ENCODE measurements around the gene SLC16A5. TPM values are rescaled to one million over a fixed set of nuclear protein-coding genes. Genes with fewer than 3 reads are reported as not detected.

Gene SLC16A5
- total RNA-seq, 1 experiment from 2014 or later, result 1.2 TPM

DNA sequence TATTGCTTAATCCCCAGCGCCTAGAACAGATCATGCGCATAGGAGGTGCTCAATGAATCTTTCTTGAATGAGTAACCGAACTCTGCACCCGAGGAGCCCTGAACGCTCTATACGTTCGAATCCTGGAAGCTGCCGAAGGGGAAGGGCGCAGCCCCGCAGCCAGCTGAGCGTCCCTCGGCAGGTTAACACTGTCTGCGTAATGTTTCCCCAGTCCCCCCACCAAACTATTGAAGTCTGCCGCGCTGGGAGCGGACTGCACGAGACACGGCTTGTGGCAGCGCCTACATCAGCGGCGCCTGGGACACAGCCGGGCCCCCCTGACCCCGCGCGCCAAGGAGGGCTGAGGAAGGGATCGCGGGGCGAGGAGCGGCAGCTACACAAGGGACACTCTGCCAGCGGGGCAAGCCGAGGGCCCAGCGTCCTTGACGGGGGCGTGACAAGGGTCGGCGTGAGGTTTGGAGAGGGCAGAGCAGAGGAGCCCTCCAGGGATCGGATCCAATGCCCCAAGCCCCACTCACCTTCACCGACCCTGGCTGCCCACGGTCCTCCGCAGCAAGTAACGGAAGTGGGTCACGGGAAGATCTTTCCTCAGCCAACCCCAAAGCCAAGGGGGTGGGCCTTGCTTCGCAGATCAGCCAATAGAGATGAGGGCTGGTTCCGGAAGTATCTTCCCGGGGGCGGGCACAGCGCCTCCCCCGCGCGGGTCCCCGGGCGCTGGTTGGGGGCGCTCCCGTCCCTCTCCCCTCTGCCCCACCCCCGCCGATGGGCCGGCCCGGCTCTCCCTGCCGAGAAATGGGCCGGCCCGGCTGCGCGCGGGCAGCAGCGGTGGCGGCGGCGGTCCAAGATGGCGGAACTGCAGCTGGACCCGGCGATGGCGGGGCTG, 41.1 kb upstream of the SLC16A5 start, which contains the start of the genes ATP5PD and KCTD2:
ATP5PD (minus strand) TSS at position 563 of the 883 bp plus-strand sequence. CDS start 4,319 bp downstream, outside the sequence.
KCTD2 (plus strand) TSS at position 819 of the 883 bp plus-strand sequence; CDS start at position 845, 26 bp downstream.
- Histone ChIP-seq H3K27me3 (ENCODE audit: low read length) (no peaks in the 10 kb centered on the region), H3K9me2 (replicated peaks; ENCODE audit: low read length) (no peaks in the 10 kb centered on the region), H4K20me1 (ENCODE audit: low read length) (no peaks in the 10 kb centered on the region), H3K4me1 (ENCODE audit: insufficient read depth, low read length) (peaks cover 13% of the 10 kb centered on the region), H3K4me2 (ENCODE audit: low read length) (peak within 1 kb of the TSS; percentile 95), H3K36me3 (ENCODE audit: low read depth, low read length) (peaks cover 18% of the 10 kb centered on the region), H3K27ac (ENCODE audit: low read length) (peak within 1 kb of the TSS; percentile 79), H2AFZ (ENCODE audit: low read length) (peak within 1 kb of the TSS; percentile 87), H3K79me2 (ENCODE audit: low read length) (peaks cover 50% of the 10 kb centered on the region), H3K4me3 (ENCODE audit: low read length) (peak within 1 kb of the TSS; percentile 99), H3K9ac (ENCODE audit: low read length) (peak within 1 kb of the TSS; percentile 96), H3K9me3 (ENCODE audit: low read length) (no peaks in the 10 kb centered on the region), H3F3A (ENCODE audit: low read length, unreplicated experiment) (no peaks in the 10 kb centered on the region)
- CTCF ChIA-PET, result interaction anchor here (0.5 to 1.6 kb wide), 2 partner anchors 12 to 50 kb away, joined by 6 to 8 read pairs; no protein-coding TSS in a partner anchor
- TF ChIP-seq, protein P1, sequence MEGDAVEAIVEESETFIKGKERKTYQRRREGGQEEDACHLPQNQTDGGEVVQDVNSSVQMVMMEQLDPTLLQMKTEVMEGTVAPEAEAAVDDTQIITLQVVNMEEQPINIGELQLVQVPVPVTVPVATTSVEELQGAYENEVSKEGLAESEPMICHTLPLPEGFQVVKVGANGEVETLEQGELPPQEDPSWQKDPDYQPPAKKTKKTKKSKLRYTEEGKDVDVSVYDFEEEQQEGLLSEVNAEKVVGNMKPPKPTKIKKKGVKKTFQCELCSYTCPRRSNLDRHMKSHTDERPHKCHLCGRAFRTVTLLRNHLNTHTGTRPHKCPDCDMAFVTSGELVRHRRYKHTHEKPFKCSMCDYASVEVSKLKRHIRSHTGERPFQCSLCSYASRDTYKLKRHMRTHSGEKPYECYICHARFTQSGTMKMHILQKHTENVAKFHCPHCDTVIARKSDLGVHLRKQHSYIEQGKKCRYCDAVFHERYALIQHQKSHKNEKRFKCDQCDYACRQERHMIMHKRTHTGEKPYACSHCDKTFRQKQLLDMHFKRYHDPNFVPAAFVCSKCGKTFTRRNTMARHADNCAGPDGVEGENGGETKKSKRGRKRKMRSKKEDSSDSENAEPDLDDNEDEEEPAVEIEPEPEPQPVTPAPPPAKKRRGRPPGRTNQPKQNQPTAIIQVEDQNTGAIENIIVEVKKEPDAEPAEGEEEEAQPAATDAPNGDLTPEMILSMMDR (conservative IDR thresholded peaks at IDR 0.05; ENCODE audit: low read depth, low read length), result no peak
- POLR2A ChIA-PET (ENCODE audit: unreplicated experiment), result interaction anchor here (0.6 to 0.7 kb wide), 2 partner anchors 1305 to 1399 kb away, joined by 3 to 5 read pairs; no protein-coding TSS in a partner anchor
- DNase-seq, result peak; percentile 99
- intact Hi-C loops (cut with micrococcal nuclease), result loop anchor here (1.0 kb wide), 1 partner anchor 11 kb away; no protein-coding TSS in a partner anchor
- peak; percentile 92 for ATAC-seq
- BruUV-seq (replicated peaks), result TSS peak; percentile 71

DNA sequence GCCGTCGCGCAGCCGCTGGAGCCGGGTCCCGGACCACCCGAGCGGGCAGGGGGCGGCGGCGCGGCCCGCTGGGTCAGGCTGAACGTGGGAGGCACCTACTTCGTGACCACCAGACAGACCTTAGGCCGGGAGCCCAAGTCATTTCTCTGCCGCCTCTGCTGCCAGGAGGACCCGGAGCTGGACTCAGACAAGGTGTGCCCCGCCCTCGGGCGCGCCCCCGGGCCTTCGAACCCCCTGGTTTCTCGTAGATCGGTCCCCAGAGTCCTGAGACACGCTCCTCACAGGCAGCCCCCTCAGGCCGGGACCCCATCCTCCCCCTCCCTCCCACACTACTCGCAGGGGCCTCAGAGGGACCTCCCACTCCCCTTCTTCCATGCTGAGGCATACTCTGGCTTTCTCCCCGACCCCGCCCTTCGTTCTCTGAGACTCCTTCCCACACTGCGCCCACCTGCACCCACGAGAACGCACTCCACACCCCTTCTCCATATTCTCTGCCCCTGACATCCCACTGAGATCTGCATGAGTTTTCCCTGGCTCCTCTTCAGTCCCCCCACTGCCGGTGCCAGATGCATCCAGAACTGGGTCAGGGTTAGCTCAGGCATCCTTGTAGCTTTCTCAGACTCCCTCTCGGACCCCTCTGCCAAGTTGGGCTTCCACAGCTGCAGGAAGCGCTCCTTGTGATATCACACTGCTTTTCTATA, 40.2 kb upstream of the SLC16A5 start:
- H3F3A ChIP-seq (ENCODE audit: low read length, unreplicated experiment), result no peaks in the 10 kb centered on the region
- H3K36me3 ChIP-seq (ENCODE audit: low read depth, low read length), result peaks cover 13% of the 10 kb centered on the region; the same call in 1 of the 2 replicates
- no peaks in the 10 kb centered on the region for H3K27me3 ChIP-seq (ENCODE audit: low read length)
- no peaks in the 10 kb centered on the region for H4K20me1 ChIP-seq (ENCODE audit: low read length)
- peak overlapping the region; percentile 95 for H3K4me2 ChIP-seq (ENCODE audit: low read length)
- ChIA-PET CTCF (interaction anchor here (1.3 to 1.6 kb wide), 2 partner anchors 12 to 86 kb away, joined by 6 read pairs; no protein-coding TSS in a partner anchor), POLR2A (ENCODE audit: unreplicated experiment) (interaction anchor here (0.5 to 0.6 kb wide), 3 partner anchors 49 to 528 kb away, joined by 3 to 4 read pairs (median 3); no protein-coding TSS in a partner anchor)
- no TSS peak for BruUV-seq (replicated peaks)
- peak overlapping the region; percentile 99 for H3K4me3 ChIP-seq (ENCODE audit: low read length)
- DNase-seq (no peak), ATAC-seq (peak; percentile 7)
- intact Hi-C loops (cut with micrococcal nuclease), result no loop called here
- peaks cover 50% of the 10 kb centered on the region for H3K79me2 ChIP-seq (ENCODE audit: low read length)
- no peak for TF ChIP-seq EZH2 (IDR thresholded peaks at IDR 0.05; ENCODE audit: low read length, unreplicated experiment)
- TF ChIP-seq, protein P1 (conservative IDR thresholded peaks at IDR 0.05; ENCODE audit: low read depth, low read length), result no peak
- no peak for TF ChIP-seq EZH2phosphoT487 (IDR thresholded peaks at IDR 0.05; ENCODE audit: borderline replicate concordance, low read length)
- H3K9ac ChIP-seq (ENCODE audit: low read length), result peak overlapping the region; percentile 81
- H3K4me1 ChIP-seq (ENCODE audit: insufficient read depth, low read length), result peaks cover 13% of the 10 kb centered on the region
- peak overlapping the region; percentile 29 for H2AFZ ChIP-seq (ENCODE audit: low read length)
- no peaks in the 10 kb centered on the region for H3K9me3 ChIP-seq (ENCODE audit: low read length)
- no peaks in the 10 kb centered on the region for H3K9me2 ChIP-seq (replicated peaks; ENCODE audit: low read length)
- no peak overlapping the region; the same call in 1 of the 2 replicates for H3K27ac ChIP-seq (ENCODE audit: low read length)
